Fibroblast of skin of left biceps (primary cell): ENCODE results near the gene MRPS15.

Source experiments
- DNase-seq, 2 experiments: peaks; one replicate each; pipeline ENCODE4 v3.0.0-alpha.2; 2013; ENCODE audit warnings: low read depth in 2 of 2

Gene MRPS15

GRCh38 chr1:36458910-36459309 is 5.3 kb downstream of the MRPS15 start:
- DNase-seq: no peak

- no peak for DNase-seq
Observed at GRCh38 chr1:36457691-36458090, 6.5 kb downstream of the MRPS15 start.

- DNase-seq: no peak
Observed at GRCh38 chr1:36456391-36456928, 7.7 kb downstream of the MRPS15 start.

GRCh38 chr1:36455386-36455785 is 8.8 kb downstream of the MRPS15 start:
- DNase-seq: no peak

- DNase-seq: no peak
Observed at GRCh38 chr1:36453600-36454388, 10.4 kb downstream of the MRPS15 start.

GRCh38 chr1:36453051-36453450 is 11.1 kb downstream of the MRPS15 start:
- no peak for DNase-seq

- DNase-seq: no peak
Observed at GRCh38 chr1:36450919-36451305, 13.3 kb downstream of the MRPS15 start.

GRCh38 chr1:36450270-36450918 is 13.8 kb downstream of the MRPS15 start, which contains the start of gene OSCP1:
TSS of gene OSCP1 (minus strand) at chr1:36450451. CDS start at chr1:36450369, 82 bp downstream.
- peak; percentile 83 to 85 for DNase-seq

- DNase-seq: no peak
Observed at GRCh38 chr1:36448530-36449056, 15.6 kb downstream of the MRPS15 start.

GRCh38 chr1:36447450-36447849 is 16.7 kb downstream of the MRPS15 start:
- no peak for DNase-seq

GRCh38 chr1:36446746-36447145 is 17.4 kb downstream of the MRPS15 start:
- DNase-seq: no peak

- no peak for DNase-seq
Observed at GRCh38 chr1:36446271-36446670, 17.9 kb downstream of the MRPS15 start.

GRCh38 chr1:36443297-36443696 is 20.9 kb downstream of the MRPS15 start:
- DNase-seq: no peak

- no peak for DNase-seq
Observed at GRCh38 chr1:36442337-36442736, 21.8 kb downstream of the MRPS15 start.

GRCh38 chr1:36440646-36441045 is 23.5 kb downstream of the MRPS15 start:
- DNase-seq: no peak

- DNase-seq: no peak
Observed at GRCh38 chr1:36440044-36440443, 24.1 kb downstream of the MRPS15 start.

GRCh38 chr1:36438715-36439114 is 25.5 kb downstream of the MRPS15 start:
- DNase-seq: no peak

GRCh38 chr1:36436821-36437220 is 27.4 kb downstream of the MRPS15 start:
- DNase-seq: no peak

- no peak for DNase-seq
Observed at GRCh38 chr1:36433102-36433501, 31.1 kb downstream of the MRPS15 start.

GRCh38 chr1:36432616-36433015 is 31.6 kb downstream of the MRPS15 start:
- no peak for DNase-seq

- DNase-seq: no peak
Observed at GRCh38 chr1:36425791-36426190, 38.4 kb downstream of the MRPS15 start.

- no peak for DNase-seq
Observed at GRCh38 chr1:36421649-36422048, 42.5 kb downstream of the MRPS15 start.

GRCh38 chr1:36420836-36421317 is 43.3 kb downstream of the MRPS15 start:
- DNase-seq: peak; percentile 38
